Stimulated activated CD4-positive, alpha-beta T cell treated with anti-CD3 and anti-CD28 coated beads, Interleukin-15, amount 100 ng/mL, for 24 hours (primary cell): ENCODE data around the gene DIRAS2.

Source experiments
- DNase-seq: peaks from one replicate; pipeline ENCODE4 v3.0.0-alpha.2; 2020

Gene DIRAS2

DNA sequence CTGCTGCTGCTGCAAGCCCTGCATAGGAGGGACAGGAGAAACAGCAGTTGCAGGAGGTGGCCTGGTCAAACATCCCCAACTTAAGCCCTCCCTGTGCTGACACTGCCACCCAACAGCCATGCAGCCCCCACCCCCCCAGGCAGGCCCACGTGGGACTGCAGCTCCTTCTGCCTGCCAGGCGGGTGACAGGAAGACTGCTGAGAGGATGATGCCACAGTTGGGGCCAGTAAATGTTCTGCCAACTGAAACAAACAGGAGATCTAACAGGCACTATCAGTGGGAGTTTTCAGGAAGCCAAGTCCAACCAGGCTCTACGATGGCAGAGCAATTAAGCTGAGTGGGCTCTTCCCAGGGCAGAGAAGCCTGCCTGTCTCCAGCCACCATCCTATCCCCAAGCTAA, 31.1 kb downstream of the DIRAS2 start:
- DNase-seq, result no peak

GRCh38 chr9:90611121-90611520, 31.5 kb downstream of the DIRAS2 start:
- DNase-seq, result no peak

- no peak for DNase-seq
Observed at GRCh38 chr9:90607701-90608516, 34.7 kb downstream of the DIRAS2 start.

DNA sequence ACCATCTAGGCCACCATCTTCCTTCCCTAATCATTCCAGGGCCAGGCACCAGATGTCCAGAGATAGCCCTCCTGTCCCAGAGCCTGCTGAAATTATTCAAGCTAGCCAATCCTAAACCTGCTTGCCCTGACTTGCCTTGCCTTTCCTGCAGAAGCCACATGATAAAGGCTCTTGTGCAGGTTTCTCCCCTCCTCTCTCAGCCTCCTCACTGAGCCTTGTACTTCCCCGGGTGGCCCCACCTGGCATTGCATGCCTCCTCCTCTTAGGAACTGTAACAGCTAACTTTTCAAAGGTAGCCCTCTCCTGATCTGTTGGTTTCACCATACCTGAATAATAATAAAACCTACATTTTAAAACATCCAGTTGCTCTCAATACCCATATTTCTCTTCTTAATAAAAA, 42.6 kb downstream of the DIRAS2 start:
- no peak for DNase-seq

- no peak for DNase-seq
Observed at GRCh38 chr9:90598191-90598590, 44.4 kb downstream of the DIRAS2 start.

DNA sequence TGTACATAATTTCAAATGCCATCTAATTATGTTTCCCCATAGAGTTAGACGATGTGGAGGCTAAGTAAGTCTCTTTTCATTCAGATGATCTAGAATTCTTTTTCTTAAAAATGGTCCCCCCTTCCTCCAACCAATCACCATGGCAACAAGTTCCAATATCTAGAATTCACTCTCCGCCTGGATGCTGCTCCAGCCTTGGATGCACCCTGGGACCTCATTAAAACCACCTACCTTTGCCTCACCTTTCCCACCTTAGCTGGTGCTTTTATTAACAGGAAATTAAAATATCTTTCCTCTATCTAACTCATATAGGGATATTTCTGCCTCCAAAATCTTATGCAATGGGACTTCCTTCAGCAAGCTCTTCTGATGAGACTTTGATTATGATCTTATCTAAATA, 49.0 kb downstream of the DIRAS2 start:
- no peak for DNase-seq

DNA sequence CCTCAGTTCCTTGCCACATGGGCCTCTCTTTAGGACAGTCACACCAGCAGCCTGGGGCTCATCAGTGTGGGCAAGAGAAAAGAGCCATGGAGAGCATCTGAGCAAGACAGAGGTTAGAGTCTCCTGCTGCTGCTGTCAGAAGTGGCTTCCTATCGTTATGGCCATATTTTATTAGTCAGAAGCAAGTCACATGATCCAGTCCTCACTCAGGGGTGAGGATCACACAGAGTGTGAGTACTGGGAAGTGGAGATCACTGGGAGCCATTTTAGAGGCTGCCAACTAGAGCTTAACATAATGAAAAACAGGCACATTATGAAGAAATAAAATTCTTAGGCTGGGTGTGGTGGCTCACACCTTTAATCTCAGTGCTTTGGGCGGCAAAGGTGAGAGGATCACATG, 62.0 kb downstream of the DIRAS2 start:
- no peak for DNase-seq

GRCh38 chr9:90579181-90579580, 63.4 kb downstream of the DIRAS2 start:
- no peak for DNase-seq

DNA sequence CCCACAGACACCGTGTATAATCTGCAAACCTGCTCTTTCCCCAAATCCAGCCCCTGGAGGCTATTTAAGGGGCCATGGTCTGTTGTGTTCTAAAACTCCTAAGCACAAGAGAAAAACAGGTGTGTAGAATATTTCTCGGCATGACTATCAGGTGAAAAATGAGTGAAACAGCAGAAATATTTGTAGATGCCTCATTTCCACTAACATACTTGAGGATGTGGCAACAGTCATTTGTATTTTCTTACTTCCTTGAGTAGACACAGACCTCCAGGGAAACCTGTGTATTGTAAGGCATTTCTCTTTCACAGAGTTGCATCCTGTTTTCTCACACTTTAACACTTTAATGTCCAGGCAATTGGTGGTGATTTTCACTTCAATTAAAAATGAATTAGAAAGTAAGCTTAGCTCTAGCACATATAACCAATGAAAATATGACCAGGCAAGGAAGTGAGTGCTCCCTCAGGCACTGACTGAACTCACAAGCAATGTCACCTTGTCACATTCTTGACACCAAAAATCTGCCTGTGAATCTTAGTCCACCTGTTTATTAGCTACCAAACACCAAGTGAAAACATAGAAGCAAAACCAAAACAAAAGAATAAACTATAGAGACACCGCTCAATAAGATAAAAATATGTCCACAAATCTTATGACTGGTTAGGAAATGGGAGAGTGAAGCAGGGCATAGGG, 64.4 kb downstream of the DIRAS2 start:
- DNase-seq, result no peak

GRCh38 chr9:90569511-90569910, 73.1 kb downstream of the DIRAS2 start:
- no peak for DNase-seq

GRCh38 chr9:90568667-90569066, 74.0 kb downstream of the DIRAS2 start:
- DNase-seq, result no peak

- no peak for DNase-seq
Observed at GRCh38 chr9:90562229-90562628, 80.4 kb downstream of the DIRAS2 start.
